Osteocyte (in vitro differentiated cells): ENCODE results near the gene HIPK2. TPM values are rescaled to one million over a fixed set of nuclear protein-coding genes. Genes with fewer than 3 reads are reported as not detected.
A peak's percentile ranks its signal among the peaks of the same experiment; 100 is the strongest.
"Not testable (repeated sequence)": the region's sequence is repeated elsewhere in the genome, so short reads cannot be mapped to it uniquely, and the experiment has no call there.

Experiments used
- DNase-seq: peaks from one replicate; pipeline ENCODE4 v3.0.0; 2021; ENCODE audit warnings: mixed read lengths; ENCODE audit not compliant: unreplicated experiment; ENCODE audit errors: extremely low spot score
- H3K27ac Mint-ChIP-seq: one replicate; pipeline ENCODE4 v1.8.0; 2021; ENCODE audit warnings: mild to moderate bottlenecking, mixed read lengths; ENCODE audit not compliant: unreplicated experiment
- H3K27me3 Mint-ChIP-seq: one replicate; pipeline ENCODE4 v1.8.0; 2021; ENCODE audit warnings: mixed read lengths; ENCODE audit not compliant: unreplicated experiment
- H3K36me3 Mint-ChIP-seq: one replicate; pipeline ENCODE4 v1.8.0; 2021; ENCODE audit warnings: mixed read lengths; ENCODE audit not compliant: unreplicated experiment
- H3K4me1 Mint-ChIP-seq: one replicate; pipeline ENCODE4 v1.8.0; 2021; ENCODE audit warnings: mixed read lengths; ENCODE audit not compliant: unreplicated experiment
- H3K4me3 Mint-ChIP-seq: one replicate; pipeline ENCODE4 v1.8.0; 2021; ENCODE audit warnings: mild to moderate bottlenecking, moderate library complexity, mixed read lengths; ENCODE audit not compliant: unreplicated experiment
- H3K9me3 Mint-ChIP-seq: one replicate; pipeline ENCODE4 v1.8.0; 2021; ENCODE audit warnings: mixed read lengths; ENCODE audit not compliant: unreplicated experiment
- CTCF ChIP-seq: fragments of 200-600 bp; sonication (generic); IDR thresholded peaks from 2 replicates; pipeline ENCODE4 v1.5.0; 2021; ENCODE audit warnings: antibody characterized with exemption, mild to moderate bottlenecking, moderate library complexity
- total RNA-seq: library from RNA; stranded (reverse); gene quantifications from 2 replicates; pipeline ENCODE4 v1.2.1, GENCODE V29; 2021

HIPK2 gene
- total RNA-seq, 1 donor from 2014 or later, result 90.8 TPM

- no peak overlapping the region for H3K27ac Mint-ChIP-seq
- no peak overlapping the region for H3K4me3 Mint-ChIP-seq
- no peaks in the 10 kb centered on the region for H3K4me1 Mint-ChIP-seq
- no peak for TF ChIP-seq CTCF
- peaks cover 27% of the 10 kb centered on the region for H3K36me3 Mint-ChIP-seq
- no peaks in the 10 kb centered on the region for H3K9me3 Mint-ChIP-seq
- no peak for DNase-seq
- peaks cover 12% of the 10 kb centered on the region for H3K27me3 Mint-ChIP-seq
Measured at GRCh38 chr7:139560199-139560598, 217.6 kb downstream of the HIPK2 start.

- no peak for TF ChIP-seq CTCF
- Mint-ChIP-seq H3K4me3 (no peak overlapping the region), H3K27me3 (peaks cover 14% of the 10 kb centered on the region), H3K4me1 (no peaks in the 10 kb centered on the region), H3K9me3 (no peaks in the 10 kb centered on the region), H3K27ac (no peak overlapping the region), H3K36me3 (peaks cover 26% of the 10 kb centered on the region)
- no peak for DNase-seq
Measured at GRCh38 chr7:139559364-139560105, 218.3 kb downstream of the HIPK2 start.

GRCh38 chr7:139557857-139558581, 219.8 kb downstream of the HIPK2 start:
- DNase-seq, result no peak
- peaks cover 16% of the 10 kb centered on the region for H3K36me3 Mint-ChIP-seq

GRCh38 chr7:139553991-139554700, 223.7 kb downstream of the HIPK2 start:
- not testable (repeated sequence) for H3K4me3 Mint-ChIP-seq, H3K36me3 Mint-ChIP-seq, H3K27ac Mint-ChIP-seq, H3K4me1 Mint-ChIP-seq, DNase-seq, H3K9me3 Mint-ChIP-seq
- H3K27me3 Mint-ChIP-seq, result peaks cover 14% of the 10 kb centered on the region

More at GRCh38 chr7:139557857-139558581, 219.8 kb downstream of the HIPK2 start:
- Mint-ChIP-seq H3K27ac (no peak overlapping the region), H3K4me1 (no peaks in the 10 kb centered on the region), H3K4me3 (no peak overlapping the region), H3K9me3 (no peaks in the 10 kb centered on the region), H3K27me3 (peaks cover 14% of the 10 kb centered on the region)
- TF ChIP-seq CTCF, result no peak

GRCh38 chr7:139548302-139549028, 229.3 kb downstream of the HIPK2 start:
- no peak for TF ChIP-seq CTCF
- peak; percentile 81 for DNase-seq
- Mint-ChIP-seq H3K4me1 (no peaks in the 10 kb centered on the region), H3K9me3 (no peaks in the 10 kb centered on the region), H3K36me3 (no peaks in the 10 kb centered on the region), H3K27me3 (no peaks in the 10 kb centered on the region), H3K4me3 (no peak overlapping the region), H3K27ac (no peak overlapping the region)
